DMS79 (cell line): ENCODE data around the gene ZNF554.
"Not testable (repeated sequence)": the region's sequence is repeated elsewhere in the genome, so short reads cannot be mapped to it uniquely, and the experiment has no call there.

Experiments
- DNase-seq: peaks from one replicate; lab custom pipeline; 2025; lab: John Stamatoyannopoulos, UW

The ZNF554 gene

DNA sequence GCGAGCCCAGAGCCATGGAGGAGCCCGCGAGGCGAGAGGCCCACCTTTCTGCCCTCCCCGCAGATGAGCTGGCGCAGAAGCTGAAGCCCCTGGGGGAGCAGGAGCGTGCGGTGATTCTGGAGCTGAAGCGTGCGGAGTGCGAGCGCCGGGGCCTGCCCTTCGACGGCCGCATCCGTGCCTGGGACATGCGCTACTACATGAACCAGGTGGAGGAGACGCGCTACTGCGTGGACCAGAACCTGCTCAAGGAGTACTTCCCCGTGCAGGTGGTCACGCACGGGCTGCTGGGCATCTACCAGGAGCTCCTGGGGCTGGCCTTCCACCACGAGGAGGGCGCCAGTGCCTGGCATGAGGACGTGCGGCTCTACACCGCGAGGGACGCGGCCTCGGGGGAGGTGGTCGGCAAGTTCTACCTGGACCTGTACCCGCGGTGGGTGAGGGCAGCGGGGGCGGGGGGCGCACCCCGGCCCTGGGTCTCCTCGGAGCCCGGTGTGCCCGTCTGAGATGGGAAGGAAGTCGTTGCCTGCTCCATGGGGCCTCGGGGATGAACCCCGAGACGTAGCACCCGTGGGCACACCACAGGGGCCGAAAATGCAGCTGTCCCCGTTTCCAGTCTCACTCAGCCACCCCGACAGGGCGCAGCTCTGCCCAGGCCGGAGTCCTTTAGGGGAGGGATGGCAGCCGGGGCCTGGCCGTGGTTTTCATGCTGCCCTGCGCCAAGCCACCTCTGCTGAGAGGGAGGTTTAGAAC is 12.1 kb upstream of the ZNF554 start:
- DNase-seq: no peak

DNA sequence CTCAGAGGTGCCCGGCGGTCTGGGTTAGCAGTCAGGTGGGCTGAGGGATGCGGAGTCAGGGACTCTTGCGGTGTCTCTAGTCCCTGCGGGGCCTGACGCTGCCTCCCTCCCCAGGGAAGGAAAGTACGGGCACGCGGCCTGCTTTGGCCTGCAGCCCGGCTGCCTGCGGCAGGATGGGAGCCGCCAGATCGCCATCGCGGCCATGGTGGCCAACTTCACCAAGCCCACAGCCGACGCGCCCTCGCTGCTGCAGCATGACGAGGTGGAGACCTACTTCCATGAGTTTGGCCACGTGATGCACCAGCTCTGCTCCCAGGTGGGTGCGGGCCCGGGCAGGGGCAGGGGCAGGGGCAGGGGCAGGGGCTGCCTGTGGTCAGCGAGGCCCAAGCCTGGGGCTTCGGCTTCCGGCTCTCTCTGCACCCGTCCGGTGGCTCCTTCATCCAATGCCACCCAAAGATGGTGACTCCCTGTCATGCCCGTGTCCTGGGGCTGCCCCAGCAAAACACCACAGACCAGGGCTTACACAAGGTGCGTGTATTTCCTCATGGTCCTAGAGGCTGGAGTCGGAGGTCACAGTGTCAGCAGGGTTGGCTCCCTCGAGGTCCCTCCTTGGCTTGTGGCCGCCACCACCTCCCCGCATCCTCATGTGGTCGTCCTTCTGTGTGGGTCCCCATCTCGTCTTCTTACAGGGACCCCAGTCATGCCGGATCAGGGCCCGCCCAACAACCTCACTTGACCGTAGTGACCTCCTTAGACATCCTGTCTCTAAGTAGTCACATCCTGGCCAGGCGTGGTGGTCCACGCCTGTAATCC is 11.3 kb upstream of the ZNF554 start:
- no peak for DNase-seq

DNA sequence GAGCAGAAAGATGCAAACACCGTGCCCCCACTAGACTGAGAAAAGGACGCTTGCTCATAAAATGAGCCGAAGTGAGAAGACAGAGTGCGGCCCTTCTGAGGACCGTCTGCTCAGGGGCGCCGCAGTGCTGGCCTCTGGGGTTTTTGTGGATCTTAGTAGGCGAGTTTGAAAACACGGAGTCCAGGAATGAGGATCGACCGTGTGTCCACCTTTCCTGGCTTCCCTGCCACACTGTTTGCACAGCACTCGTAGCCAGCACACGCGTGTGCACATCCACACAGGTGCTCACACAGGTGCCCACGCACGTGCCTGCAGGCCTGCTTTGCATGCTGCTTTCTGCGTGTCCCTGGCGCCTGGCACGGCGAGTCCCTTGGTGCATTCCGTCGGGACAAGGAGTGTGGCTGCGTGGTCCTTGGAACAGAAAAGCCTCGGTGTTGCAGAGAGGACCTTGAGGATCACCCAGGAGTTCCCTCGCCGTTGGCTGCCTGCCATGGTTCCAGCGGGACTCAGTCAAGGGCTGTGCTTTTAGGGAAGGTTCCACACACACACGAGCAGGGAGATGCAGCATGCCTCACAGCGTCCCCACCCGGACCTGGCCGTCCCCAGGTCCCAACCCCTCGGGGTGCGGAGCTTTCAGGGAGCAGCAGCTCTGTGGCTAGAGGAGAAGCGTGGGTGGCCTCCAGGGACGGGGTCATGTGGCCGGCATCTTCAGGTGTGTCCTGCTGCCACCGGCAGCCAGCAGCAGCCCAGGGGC is 10.1 kb upstream of the ZNF554 start:
- DNase-seq: no peak

GRCh38 chr19:2810141-2811091 is 9.3 kb upstream of the ZNF554 start:
- no peak for DNase-seq

- DNase-seq: no peak
These were observed 8.4 kb upstream of the ZNF554 start for GRCh38 chr19:2811221-2811722.

DNA sequence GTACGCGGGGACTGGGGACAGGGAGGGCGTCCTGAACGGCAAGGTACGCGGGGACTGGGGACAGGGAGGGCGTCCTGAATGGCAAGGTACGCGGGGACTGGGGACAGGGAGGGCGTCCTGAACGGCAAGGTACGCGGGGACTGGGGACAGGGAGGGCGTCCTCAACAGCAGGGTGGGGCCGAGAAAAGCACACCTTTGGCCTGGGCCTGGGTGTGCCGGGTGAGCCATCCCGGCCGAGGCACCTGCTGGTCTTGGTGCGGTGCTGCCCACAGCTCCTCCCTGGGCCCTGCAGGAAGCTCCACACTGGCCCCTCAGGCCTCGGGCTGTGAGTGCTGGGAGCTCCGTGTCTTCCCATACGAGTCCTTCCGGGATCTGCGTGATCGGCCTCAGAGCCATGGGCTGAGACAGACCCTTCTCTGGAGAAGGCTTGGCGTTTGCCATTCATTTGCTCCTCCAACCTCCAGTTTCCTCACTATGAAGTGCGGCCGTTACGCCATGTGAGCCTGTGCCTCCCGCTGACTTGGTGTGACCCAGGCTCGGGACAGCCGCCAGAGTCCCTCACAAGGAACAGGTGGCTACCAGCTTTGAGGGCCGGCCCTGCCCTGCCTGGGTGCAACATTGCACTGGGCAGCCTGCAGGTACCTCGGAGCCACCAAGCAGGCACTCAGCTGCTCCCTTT is 7.8 kb upstream of the ZNF554 start:
- no peak for DNase-seq

GRCh38 chr19:2812414-2813234 is 7.0 kb upstream of the ZNF554 start:
- DNase-seq: no peak

- DNase-seq: no peak
These were observed 6.2 kb upstream of the ZNF554 start for GRCh38 chr19:2813235-2814160.

GRCh38 chr19:2814426-2814825 is 5.2 kb upstream of the ZNF554 start:
- no peak for DNase-seq

DNA sequence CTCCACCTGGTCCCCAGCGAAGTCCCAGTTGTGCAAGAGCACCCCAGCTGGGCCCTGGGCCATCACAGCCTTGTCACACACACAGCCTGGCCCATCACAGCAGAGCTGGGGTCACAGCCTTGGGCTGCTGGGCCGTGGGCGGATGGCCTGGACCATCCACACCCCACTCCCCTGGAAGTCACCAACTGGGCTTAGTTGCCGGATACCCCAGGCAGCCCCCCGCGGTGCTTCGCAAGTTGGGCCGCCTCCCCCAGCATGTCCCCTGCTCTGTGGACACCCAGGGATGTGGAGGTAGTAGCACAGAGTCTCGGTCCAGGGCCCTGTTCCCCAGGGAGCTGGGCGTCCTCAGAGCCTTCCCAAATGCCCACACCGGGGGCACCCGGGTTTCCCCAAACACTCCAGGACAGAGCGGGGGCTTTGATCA is 4.5 kb upstream of the ZNF554 start:
- DNase-seq: no peak

DNA sequence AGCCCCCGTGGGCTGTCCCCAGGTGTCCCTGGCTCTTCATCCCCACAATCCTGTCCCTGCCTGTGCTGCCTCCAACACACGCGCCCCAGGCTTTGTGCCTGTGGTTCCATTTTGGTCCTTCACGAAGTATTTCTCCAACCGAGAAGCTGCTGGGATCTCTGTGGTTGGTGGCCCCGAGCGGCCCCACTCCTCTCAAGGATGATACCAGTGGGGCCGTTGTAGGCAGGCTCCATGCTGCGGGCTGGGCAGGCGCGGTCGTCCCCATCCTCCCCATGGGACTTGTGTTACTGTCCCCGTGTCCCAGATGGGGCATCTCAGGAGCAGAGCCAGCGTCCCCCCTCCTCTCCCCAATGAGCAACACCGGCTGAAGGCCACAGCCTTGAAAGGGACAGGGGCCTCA is 3.7 kb upstream of the ZNF554 start:
- no peak for DNase-seq

DNA sequence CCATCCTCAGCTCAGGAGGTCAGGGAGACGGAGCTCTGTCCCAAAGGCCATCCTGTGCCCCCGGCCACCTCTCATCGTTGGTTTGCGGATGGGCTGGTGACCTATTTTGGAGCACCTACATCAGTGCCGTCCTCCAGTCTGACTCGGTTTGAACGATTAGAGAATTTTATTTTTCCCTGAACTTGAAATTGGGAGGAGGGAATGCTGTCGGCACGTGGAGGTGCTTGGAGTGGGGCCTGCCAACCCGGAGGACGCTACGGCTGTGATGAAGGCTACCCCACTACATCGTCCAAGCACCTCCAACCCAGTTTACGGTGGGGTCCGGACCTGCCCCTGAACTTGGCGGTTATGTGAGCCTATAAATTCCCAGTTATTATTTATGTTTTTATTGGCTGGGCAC is 3.0 kb upstream of the ZNF554 start:
- DNase-seq: no peak

- not testable (repeated sequence) for DNase-seq
These were observed 2.3 kb upstream of the ZNF554 start for GRCh38 chr19:2817237-2817829.

- no peak for DNase-seq
These were observed 539 bp downstream of the ZNF554 start for GRCh38 chr19:2820112-2820702.

DNA sequence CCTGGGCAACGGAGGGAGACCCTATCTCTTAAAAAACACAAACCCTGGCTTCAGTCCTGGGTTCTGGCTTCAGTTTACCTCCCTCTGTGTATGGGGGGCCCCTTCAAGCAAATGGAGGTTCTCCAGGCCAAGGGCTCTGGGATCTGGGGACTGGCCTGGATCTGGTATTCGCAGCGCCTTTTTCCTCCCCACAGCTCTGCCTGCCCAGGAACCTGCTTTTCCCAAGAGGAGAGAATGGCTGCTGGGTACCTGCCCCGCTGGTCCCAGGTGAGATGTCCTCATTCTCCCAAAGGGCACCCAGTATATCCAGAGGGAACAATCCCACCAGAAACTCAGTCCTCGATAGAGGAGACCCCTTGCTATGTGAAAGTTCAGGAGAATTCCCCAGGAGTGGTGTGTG is 3.2 kb downstream of the ZNF554 start:
- no peak for DNase-seq

- DNase-seq: no peak
These were observed 4.0 kb downstream of the ZNF554 start for GRCh38 chr19:2823646-2824045.

- no peak for DNase-seq
These were observed 4.5 kb downstream of the ZNF554 start for GRCh38 chr19:2824129-2824528.

GRCh38 chr19:2827022-2827421 is 7.4 kb downstream of the ZNF554 start:
- no peak for DNase-seq
